Prostate gland (tissue), 2 donors: ENCODE measurements around the gene ANKRD27. TPM values are rescaled to one million over a fixed set of nuclear protein-coding genes. Genes with fewer than 3 reads are reported as not detected.
A peak's percentile ranks its signal among the peaks of the same experiment; 100 is the strongest.

Experiments used
- DNase-seq: peaks from one replicate; pipeline ENCODE4 v3.0.0-alpha.2; 2019; ENCODE audit warnings: low spot score
- H3K27ac ChIP-seq, 2 donors: fragments of 200-600 bp; sonication (generic); 2 replicates each; pipeline ENCODE4 v1.5.1; 2017 to 2019
- H3K27me3 ChIP-seq: fragments of 200-600 bp; sonication (generic); replicated peaks from 2 replicates; pipeline ENCODE4 v1.5.1; 2019; ENCODE audit not compliant: insufficient read depth
- H3K36me3 ChIP-seq, 2 donors: fragments of 200-600 bp; sonication (generic); 1 replicate in 1 of 2; 2 replicates in 1 of 2; pipeline versions ENCODE4 v1.5.1 to v1.8.1; 2017 to 2019
- H3K4me1 ChIP-seq: fragments of 200-600 bp; sonication (generic); replicated peaks from 2 replicates; pipeline ENCODE4 v1.5.1; 2019
- H3K4me3 ChIP-seq, 2 donors: fragments of 200-600 bp; sonication (generic); 2 replicates each; pipeline ENCODE4 v1.5.1; 2017 to 2019
- H3K9me3 ChIP-seq: fragments of 200-600 bp; sonication (generic); 2 replicates; pipeline ENCODE4 v1.5.1; 2017
- CTCF ChIP-seq, 4 experiments: fragments of 200-600 bp in 2 of 4; fragments of 450-650 bp in 2 of 4; sonication (generic) in 2 of 4; IDR thresholded peaks; 1 replicate in 3 of 4; 2 replicates in 1 of 4; pipeline ENCODE4 v1.5.1; 2016 to 2019; ENCODE audit warnings: antibody characterized with exemption in 4 of 4, mild to moderate bottlenecking in 2 of 4, moderate library complexity in 2 of 4
- POLR2A ChIP-seq: fragments of 450-650 bp; IDR thresholded peaks from one replicate; pipeline ENCODE4 v1.6.1; 2016; ENCODE audit warnings: antibody characterized with exemption, mild to moderate bottlenecking
- POLR2AphosphoS5 ChIP-seq: sonication (generic); formaldehyde crosslinking; IDR thresholded peaks from one replicate; pipeline ENCODE4 v1.6.1; 2017; ENCODE audit warnings: antibody characterized with exemption
- WGBS: methylation state at CpG from one replicate; pipeline ENCODE4 v1.1.5; 2018; 5-methylcytosine and 5-hydroxymethylcytosine counted together
- intact Hi-C: fragments of 100-400 bp; cut with DNase I; formaldehyde crosslinking; loops from one replicate; pipeline ENCODE4 v1.14.2; 2022
- total RNA-seq, 2 donors: library from RNA; depleted of rRNA; stranded (reverse); fragments of >200 nt; gene quantifications; one replicate each; pipeline ENCODE4 v1.1.0, GENCODE V29; 2016

The ANKRD27 gene
- total RNA-seq = 10 to 100 TPM; 25.7 to 51.4 TPM

GRCh38 chr19:32674931-32675719 is at the start of gene ANKRD27:
ANKRD27 (minus strand) TSS chr19:32675180; CDS start chr19:32659015, 16,165 bp downstream.
- no peaks in the 10 kb centered on the region for H3K9me3 ChIP-seq
- H3K4me3 ChIP-seq = peak within 1 kb of the TSS; percentile 89 to 94
- peak; percentile 98 for DNase-seq
- intact Hi-C loops = loop anchor here (10.0 kb wide), 2 partner anchors 270 to 330 kb away; partner anchors contain the start of genes DPY19L3 and ZNF507
- under 1% methylated on average over 55 of the region's 75 CpGs for WGBS
- peak within 1 kb of the TSS; percentile 85 to 87 for H3K27ac ChIP-seq
- no peaks in the 10 kb centered on the region for H3K36me3 ChIP-seq
- H3K27me3 ChIP-seq = no peaks in the 10 kb centered on the region
- peaks cover 3% of the 10 kb centered on the region for H3K4me1 ChIP-seq
- TF ChIP-seq POLR2A (peak; percentile 38), CTCF (IDR thresholded peaks at IDR 0.05) (no peak), POLR2AphosphoS5 (peak; percentile 91)

- Histone ChIP-seq H3K36me3 (no peaks in the 10 kb centered on the region), H3K27me3 (no peaks in the 10 kb centered on the region), H3K9me3 (no peaks in the 10 kb centered on the region), H3K4me1 (no peaks in the 10 kb centered on the region), H3K27ac (no peak overlapping the region), H3K4me3 (no peak overlapping the region)
- intact Hi-C loops = no loop called here
- 96% methylated on average over 21 of the region's 22 CpGs for WGBS
- DNase-seq = no peak
- TF ChIP-seq CTCF (IDR thresholded peaks at IDR 0.05) (no peak), POLR2AphosphoS5 (no peak), POLR2A (no peak)
These were observed 45.9 kb upstream of the ANKRD27 start for GRCh38 chr19:32720936-32721250.

- no peak for DNase-seq
- no peaks in the 10 kb centered on the region for H3K36me3 ChIP-seq
- no peak for TF ChIP-seq POLR2AphosphoS5
- no peak overlapping the region for H3K4me3 ChIP-seq
- no peaks in the 10 kb centered on the region for H3K27me3 ChIP-seq
- intact Hi-C loops = no loop called here
- 96% methylated on average over 15 of the region's 22 CpGs for WGBS
- no peaks in the 10 kb centered on the region for H3K9me3 ChIP-seq
- no peak overlapping the region for H3K27ac ChIP-seq
- no peaks in the 10 kb centered on the region for H3K4me1 ChIP-seq
These were observed 45.4 kb upstream of the ANKRD27 start for GRCh38 chr19:32720216-32720935.

GRCh38 chr19:32719611-32720059 is 44.7 kb upstream of the ANKRD27 start, which contains the start of gene TDRD12:
TDRD12 (plus strand) TSS chr19:32719767; CDS start chr19:32720073, 306 bp downstream.
- intact Hi-C loops = no loop called here
- no peak for DNase-seq

More at GRCh38 chr19:32719611-32720059, 44.7 kb upstream of the ANKRD27 start, which contains the start of gene TDRD12:
- H3K4me1 ChIP-seq = no peaks in the 10 kb centered on the region
- peak within 1 kb of the TSS in 1 of 2 donors; percentile 8 for H3K27ac ChIP-seq
- WGBS = 94% methylated on average over 44 of the region's 44 CpGs
- TF ChIP-seq CTCF (IDR thresholded peaks at IDR 0.05) (no peak), POLR2AphosphoS5 (no peak), POLR2A (no peak)
- no peak within 1 kb of the TSS for H3K4me3 ChIP-seq
- no peaks in the 10 kb centered on the region for H3K9me3 ChIP-seq
- no peaks in the 10 kb centered on the region for H3K36me3 ChIP-seq
- H3K27me3 ChIP-seq = no peaks in the 10 kb centered on the region
